Measurements from ENCODE around the gene MAN2A1.

Gene MAN2A1

DNA sequence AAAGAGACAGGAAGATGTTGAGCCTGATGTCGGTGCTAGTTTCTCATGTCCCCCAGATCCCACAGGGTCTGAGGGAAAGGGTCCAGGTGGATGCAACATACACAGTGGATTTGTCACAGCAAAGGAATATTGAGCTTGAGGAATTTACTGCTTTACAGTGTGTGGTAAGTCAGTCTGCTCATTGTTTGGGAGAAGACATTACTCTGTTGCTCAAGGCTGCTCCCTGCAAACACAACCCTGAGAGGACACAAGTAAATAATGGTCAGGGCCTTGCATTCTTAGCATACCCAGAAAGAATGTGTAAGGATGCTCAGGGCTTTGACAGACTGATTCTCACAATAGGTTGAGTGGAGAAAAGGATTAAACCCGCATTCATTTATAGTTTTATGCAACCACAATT lies 7.3 kb upstream of the MAN2A1 start:
- DNase-seq: no peak

DNA sequence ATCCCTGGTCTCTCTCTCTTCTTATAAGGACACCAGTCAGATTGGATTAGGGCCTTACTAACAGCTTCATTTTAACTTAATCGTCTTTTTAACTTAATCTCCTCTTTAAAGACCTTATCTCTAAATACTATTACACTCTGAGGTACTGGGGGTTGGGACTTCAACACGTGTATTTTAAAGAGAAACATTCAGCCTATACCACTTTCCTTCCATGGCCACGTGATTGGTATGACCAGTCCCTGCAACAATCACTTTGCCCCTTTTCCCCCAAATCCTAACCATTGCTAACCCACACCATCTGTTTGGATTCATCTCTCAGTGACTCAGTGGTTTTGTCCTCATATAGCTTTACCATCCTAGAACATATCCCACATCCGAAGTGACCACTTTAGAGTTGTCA lies 3.8 kb upstream of the MAN2A1 start:
- DNase-seq: no peak

DNA sequence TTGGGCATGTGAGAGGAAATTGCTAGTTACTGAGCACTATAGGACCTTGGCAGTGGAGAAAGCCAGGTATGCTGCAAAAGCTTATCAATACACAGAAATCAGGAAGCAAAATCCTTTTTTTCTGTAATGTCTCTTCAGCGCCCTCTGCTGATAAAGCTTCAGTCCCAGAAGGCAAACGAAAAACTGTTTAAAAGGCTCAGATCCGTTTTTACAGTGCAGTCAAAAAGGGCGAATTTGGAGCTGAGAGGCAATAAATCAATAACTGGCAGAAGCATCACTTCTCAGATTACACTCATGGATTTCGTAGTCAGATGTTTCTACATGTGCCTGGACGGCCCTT lies 1.1 kb upstream of the MAN2A1 start:
- DNase-seq: no peak

DNA sequence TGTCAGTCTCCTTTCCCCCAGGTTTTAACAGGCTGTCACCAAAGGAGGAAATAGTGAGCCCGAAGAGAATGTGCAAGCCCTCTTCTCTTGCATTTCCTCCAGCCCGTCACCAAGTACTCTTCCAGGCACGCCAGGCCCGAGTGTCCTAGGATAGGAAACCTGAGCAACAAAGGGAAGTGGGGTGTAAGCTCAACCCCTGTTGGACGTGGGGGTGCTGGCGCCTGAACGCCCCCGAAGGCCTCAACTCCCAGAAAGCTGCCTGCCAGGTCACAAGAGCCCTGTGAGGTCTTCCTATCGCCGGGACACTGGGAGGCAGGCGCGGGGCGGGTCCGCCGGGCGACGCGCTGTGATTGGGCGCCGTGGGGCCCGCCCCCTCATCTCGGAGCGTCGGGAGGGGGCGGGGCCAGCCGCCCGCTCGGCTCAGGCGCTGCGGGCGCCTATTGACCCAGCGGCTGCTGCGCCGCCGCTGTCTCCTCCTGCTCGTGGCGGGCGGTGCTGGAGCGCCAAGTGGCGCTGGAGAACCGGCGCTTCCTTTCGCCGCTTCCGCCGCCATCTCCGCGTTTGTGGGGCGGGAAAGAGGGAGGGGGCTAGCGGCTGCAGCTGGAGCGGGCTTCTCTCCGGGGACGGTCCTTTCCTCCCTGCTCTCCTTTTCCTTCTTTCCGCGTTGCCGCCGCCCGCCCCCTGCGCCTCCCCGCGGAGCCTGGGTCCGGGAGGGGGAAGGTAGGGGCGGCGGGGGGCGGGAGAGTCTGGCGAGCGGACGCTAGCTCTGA lies 572 bp upstream of the MAN2A1 start:
- DNase-seq: peak; percentile 87

DNA sequence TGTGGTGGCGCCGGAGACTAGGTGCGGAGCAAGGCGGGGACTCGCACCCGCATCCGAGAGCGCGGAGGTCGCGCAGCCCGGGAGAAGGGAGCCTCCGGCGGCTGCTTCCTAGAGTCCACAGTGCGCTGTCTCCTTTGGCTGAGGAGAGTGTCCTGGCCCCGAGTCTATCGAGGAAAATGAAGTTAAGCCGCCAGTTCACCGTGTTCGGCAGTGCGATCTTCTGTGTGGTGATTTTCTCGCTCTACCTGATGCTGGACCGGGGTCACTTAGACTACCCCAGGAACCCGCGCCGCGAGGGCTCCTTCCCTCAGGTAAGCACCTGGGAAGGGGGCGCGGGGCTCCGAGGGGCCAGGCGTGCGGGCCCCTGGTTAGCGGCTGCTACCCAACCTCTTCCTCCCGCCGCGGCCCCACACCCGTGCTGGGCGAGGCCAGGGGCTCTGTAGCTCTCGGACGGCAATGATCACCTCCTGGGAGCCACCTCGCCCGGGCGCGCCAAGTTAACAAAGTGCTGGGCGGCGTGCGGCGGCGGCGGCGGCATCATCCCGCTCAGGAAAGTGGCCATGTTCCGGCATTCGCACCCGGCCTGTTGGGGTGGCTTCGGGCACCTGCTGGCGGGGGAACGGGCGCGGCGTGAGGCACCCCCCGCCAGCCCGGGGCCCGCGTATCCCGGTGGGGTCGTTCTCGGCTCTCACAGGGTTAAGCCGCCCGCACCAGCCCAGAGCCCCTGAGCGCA lies 681 bp downstream of the MAN2A1 start:
- DNase-seq: peak; percentile 49

DNA sequence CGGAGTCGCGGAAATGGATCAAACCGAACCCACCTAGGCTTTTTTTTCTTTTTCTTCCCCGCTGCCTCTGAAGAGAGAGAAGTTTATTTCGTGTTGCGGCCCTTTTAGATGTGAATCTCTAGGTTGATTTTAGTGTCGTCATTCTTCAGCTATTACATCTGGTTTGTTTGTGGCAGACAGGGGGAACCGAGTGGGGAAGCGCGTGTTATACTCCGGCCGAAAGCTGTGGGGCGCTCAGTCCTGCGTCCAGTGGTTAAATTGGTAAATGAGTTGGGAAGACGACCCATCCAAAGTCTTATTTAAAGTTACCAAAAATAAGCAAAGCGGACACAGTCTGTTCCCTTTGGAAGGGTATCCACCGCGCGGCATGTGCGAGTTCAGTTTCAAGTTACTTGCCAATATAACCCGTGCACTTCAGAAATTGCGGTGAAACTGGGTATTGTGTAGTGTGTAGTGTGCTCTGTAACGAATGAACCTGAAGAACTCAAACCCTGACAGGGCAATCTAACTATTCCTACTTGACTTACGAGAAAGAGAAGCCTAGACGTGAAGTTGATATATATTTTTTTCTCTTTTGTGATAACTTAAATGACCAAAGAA lies 1.3 kb downstream of the MAN2A1 start:
- peak; percentile 62 for DNase-seq

DNA sequence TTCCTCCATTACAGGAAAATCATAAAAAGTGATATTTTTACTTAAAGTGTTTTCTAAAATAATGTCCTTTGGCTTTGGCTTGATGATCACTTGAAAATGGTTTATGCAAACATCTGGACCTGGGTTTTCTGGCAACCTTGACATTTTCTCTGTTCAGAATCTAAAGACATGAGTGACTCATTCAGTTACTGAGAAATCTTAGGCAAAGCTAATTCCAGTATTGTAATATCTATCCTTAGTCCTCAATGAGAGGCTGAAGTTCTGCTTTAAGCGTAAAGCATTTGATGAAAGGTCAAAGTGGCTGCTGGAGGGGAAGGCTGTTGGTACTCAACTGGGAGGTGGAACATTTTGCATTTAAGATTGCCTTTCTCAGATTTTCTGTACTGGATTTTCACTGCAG lies 2.3 kb downstream of the MAN2A1 start:
- DNase-seq: no peak

DNA sequence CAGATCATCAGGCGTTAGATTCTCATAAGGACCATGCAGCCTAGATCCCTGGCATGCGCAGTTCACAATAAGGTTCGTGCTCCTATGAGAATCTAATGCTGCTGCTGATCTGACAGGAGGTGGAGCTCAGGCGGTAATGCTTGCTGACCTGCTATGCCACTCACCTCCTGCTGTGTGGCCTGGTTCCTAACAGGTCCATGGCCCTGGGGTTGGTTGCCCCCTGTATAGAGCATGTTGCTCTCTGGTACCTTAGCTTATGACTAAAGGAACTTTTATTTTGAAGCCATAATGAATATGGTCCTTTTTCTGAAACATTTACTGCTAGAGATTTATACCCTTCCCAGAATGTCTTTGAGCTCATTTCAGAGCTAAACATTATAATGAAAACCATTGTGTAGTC lies 3.1 kb downstream of the MAN2A1 start:
- peak; percentile 6 for DNase-seq

DNA sequence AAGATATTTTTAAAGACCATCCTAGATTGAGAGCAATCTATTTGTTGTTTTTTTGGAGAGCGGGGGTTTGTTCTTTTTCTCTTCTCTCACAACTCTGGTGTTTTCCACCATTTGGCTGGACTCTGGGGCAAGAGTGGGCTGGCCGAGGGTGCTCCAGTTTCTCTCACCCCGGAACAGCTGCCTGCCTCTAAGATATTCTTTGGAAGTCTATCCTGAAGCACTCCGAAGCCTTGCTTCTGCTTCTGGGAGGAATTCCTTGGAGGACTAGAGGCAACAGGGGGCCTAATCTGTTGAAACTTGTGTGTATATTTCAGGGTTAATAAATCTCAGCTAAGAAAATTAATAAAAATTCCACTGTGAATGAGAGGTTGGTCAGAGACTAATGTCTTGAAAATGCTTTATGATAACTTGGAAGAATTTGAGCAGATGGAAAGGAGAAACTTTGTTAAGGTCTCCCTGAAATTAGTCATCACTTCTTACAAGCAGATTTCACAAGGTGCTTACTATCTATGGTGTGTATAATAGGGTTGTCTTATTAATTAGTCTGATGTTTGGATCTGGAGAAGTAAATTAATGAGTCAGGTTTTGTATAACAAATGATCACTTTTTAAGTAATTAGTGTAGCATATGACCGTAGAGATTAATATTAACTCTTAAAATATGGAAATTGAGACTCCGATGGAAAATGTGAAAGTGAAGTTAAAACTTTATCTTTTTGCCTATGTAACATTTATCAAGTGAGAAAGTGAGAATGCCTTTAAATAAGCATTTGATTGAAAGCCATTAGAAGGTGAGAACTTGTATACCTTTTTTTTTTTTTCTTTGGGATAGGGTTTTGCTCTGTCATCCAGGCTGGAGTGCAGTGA lies 4.0 kb downstream of the MAN2A1 start:
- no peak for DNase-seq

DNA sequence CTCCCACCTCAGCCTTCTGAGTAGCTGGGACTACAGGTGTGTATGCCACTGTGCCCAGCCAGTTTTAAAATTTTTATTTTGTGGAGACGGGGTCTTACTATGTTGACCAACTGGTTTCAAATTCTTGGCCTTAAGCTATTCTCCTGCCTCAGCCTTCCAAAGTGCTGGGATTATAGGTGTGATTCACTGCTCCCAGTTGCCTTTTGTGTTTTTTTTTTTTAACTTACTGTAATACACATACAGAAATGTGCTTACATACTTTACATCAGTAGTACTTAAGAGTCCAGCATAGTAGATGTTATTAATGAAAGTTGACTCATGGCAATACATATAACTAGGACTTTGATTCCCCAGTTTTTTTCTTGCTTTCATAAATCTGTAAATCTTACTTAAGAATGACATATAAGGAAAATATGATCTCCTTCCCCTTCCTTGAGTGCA lies 4.7 kb downstream of the MAN2A1 start:
- no peak for DNase-seq

DNA sequence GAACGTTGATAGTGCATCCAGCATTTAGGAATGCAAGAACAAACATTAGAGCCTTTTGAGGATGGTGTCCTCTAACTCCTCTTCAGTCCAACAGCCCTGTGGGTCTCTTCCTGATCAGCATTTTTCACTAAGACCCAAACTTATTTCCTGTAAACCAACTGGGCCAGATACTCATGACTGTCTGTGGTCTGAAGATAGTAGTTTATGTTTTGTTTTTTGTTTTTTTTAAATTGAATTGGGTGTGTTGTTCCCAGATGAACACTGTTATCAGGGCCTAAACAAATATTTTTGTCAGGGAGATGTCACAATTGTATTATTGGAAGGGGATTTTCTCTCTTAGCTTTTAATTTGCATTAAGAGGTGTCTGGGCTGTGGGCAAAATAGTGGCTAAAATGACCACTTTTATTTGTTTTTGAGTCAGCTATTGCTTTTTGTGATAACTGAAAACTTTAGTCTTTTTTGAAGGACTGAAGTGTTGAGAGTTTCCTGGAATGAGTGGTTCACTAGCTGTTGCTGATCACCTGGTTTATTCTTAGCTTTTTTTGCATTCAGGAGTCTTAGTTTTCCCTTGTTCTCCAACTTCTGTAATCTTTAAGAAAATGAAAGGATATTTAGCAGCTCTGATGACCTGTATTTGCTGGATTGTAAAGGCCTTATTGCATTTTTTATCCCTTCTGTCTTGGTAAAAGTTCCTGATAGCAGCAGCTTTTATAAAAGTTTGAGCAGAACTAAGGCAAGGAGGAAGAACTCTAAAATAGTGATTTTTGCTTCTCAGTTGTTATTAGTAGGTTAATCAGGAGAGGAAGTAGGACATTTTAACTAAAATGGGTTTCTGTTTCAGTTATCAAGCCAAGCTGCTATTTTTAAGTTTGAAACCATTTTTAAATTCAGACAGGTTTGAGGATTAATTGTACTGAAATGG lies 5.5 kb downstream of the MAN2A1 start:
- DNase-seq: no peak

DNA sequence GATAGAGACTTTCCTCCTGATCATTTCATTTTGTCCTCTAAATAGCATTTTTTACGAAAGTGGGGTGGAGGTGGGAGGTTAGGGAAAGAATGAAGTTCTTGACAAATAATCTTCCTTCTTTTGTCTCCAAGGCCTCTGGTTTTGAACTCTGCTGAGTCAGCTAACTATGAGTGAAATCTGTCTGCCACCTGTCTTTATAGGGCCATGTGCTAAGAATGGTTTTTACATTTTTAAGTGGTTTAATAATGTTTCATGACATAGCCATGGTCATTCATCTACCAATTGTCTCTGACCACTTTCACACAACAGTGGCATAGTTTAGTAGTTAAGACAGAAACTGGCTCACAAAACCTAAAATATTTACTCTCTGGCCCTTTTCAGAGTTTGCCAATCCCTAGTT lies 7.6 kb downstream of the MAN2A1 start:
- DNase-seq: no peak

DNA sequence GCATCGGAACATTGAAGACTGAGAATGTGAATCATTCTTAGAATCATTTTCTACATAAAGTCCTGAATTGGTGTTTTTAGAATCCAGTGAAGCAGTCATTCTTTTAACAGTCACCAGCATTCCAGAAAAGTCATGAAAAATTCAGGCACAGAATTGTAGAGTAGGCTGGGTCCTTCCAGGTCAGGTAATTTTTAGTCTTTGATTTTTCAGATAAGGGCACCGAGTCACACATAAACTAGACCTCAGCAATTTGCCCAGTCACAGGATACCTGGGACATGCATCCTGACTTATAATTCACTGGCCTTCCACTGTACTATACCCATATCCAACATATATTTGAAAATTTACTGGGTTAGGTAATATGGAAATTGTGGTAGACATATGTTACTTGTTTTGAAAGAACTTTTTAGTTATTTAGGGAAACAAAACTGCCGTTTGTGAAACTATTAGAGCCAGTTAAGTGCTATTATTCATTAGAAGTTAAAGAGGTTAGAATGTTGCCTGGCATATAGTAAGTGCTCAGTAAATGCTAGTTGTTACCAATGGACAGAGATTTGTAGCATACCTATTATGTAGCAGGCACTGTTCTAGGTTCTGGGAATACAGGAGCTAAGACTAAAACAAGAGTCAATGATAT lies 10.9 kb downstream of the MAN2A1 start:
- DNase-seq: no peak

DNA sequence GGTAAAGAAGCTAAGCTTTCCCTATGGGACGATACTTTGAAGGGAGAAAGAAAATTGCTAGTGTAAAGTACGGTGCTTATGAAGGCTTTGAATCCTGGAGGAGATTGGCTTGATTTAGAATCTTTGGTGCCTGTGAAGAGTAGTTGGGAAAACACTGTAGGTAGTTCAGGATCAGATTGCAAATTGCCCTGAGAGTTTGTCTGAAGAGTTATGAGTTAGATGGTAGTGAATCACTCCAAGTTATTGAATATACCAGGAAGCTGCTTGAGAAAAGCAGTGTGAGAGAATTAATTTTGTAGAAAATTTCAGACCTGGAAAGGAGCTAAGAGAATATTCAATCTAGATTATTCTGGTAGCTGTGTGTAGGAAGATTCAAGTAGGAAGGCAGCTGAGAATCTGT lies 11.5 kb downstream of the MAN2A1 start:
- no peak for DNase-seq

DNA sequence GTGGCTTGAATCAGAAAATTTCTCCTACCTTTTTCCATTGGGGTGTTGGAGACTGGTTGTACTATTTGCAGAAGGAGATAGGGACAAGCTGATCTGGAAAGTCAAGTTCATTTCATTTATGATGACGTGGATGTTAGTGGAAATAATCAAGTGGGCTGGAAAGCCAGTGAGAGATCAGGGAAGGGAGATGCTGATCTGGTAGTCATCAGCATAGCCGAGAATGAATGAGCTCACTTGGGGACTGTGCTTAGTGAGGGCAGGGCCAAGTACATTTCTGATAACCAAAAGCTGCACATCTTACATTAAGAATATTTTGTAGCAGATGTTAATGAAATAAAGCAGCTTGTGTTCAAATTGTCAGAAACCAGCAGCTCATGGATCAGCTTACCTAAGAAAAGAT lies 12.1 kb downstream of the MAN2A1 start:
- DNase-seq: no peak

DNA sequence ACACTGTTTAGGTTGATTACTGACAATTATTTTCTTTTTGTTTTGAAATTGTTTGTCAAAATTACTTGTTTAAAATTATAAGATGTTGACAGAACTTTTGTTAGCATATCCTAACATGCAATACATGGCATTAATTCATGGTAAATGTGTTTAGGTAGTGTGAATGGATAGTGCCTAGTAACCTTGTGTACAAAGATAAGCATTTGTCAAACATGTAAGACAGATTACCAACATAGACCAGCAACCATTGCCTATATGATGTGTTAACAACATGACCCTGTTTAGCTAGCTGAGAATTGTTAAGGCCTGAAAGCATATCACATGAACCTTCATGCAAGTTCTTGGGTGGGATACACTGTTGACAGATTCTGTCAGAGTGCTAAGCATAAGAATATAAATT lies 13.4 kb downstream of the MAN2A1 start:
- no peak for DNase-seq

DNA sequence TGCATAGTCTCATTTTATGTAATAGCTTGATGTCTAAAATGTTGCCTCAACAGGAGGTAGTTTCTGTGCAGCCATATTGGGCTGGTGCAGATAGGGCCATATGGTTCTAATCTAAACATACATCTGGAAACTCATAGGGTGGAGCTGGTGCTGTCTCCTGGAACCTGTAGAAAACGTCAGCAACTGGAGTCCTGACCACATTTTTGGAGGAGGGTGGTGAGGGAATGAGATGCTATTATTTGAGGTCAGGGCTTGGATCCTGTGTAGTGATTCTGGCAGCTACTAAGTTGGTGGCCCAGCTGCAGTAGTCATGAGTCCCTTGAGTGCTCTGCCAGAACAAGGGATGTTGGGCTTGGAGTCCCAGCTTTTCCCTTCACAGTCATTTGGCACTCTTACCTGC lies 14.1 kb downstream of the MAN2A1 start:
- no peak for DNase-seq

DNA sequence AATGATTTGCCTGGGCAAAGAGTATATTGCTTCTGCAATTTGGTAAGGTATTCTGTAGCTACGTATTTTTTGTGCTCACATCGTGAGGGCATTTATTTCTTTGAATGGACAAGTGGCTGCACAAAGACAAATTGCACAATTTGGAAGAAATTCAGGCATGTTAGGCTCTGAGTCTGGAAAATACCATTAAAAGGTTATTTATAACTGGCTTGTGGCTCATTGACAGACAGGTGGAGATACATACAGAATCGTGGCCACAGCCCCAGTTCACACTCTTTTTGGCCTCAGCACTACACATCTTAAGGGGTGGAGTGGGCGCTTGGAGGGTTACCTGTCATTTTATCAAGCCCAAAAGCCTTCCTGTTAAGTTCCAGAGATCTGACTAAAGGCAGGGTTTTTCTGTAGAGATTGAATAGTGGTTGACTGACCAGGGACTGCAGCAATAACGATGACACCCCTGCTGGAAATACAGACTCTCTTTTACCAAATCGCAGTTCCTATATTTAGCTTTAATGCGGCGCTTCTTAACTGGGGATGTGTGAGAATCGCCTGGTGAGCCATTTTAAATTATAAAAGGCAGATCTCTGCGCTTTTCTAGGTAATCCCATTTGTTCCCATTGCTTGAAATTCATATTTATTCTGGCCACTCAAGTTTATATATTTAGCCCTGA lies 14.7 kb downstream of the MAN2A1 start:
- no peak for DNase-seq

DNA sequence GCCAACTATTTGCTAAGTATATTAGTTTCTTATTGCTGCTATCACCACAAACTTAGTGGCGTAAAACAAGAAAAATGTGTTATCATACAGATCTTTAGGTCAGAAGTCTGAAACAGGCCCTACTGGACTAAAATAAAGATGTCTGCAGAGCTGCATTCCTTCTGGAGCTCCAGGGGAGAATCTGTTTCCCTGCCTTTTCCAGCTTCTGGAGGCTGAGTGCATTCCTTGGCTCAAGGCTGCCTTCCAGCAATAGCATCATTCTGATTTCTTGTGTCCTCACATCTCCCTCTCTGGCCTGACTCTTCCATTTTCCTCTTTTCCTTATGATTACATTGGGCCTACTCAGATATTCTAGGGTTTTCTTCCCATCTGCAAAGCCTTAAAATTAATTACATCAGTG lies 15.9 kb downstream of the MAN2A1 start:
- DNase-seq: no peak

DNA sequence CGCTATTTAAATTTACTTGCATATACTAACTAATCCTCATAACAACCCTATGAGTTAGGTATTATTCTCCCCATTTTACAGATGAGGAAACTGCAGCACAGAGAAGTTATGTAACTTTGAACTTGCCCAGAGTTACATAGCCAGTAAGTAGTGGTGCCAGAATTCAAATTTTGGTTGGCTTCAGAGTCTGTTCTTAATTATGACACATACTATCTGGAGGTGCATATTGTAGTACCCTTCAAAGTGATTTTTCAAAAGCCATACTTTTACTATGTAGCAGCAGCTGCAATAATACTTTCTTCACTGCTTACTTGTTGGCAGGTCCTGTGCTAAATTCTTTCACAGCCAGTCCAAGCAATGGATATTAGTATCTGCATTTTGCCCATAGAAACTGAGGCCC lies 16.4 kb downstream of the MAN2A1 start:
- DNase-seq: no peak

DNA sequence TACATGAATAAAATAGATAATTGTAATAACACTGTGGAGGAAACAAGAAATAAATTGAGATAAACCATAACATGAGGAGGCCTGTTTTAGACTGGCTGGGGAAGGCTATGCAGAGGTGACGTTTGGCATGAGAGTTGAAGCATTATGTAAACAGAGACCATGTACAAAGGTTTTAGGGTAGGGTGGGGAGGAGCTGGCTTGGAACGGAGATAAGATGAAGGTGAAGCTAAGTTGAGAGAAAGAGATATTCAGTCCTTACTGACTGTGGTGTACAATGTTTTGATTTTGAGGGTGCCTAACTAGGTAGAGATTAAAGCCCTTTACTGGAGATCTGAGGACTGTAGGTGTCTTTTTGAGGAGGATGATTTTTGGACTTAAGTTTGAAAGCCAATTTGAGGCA lies 17.8 kb downstream of the MAN2A1 start:
- no peak for DNase-seq
